GM12801 (cell line): ENCODE data around the gene LGR6.

Source experiments
- TF ChIP-seq, protein P1 (sequence below): IDR thresholded peaks from one replicate; pipeline ENCODE4 v1.5.1; 2011; ENCODE audit warnings: control low read depth; ENCODE audit not compliant: insufficient read length; ENCODE audit errors: extremely low read depth

LGR6 gene

DNA sequence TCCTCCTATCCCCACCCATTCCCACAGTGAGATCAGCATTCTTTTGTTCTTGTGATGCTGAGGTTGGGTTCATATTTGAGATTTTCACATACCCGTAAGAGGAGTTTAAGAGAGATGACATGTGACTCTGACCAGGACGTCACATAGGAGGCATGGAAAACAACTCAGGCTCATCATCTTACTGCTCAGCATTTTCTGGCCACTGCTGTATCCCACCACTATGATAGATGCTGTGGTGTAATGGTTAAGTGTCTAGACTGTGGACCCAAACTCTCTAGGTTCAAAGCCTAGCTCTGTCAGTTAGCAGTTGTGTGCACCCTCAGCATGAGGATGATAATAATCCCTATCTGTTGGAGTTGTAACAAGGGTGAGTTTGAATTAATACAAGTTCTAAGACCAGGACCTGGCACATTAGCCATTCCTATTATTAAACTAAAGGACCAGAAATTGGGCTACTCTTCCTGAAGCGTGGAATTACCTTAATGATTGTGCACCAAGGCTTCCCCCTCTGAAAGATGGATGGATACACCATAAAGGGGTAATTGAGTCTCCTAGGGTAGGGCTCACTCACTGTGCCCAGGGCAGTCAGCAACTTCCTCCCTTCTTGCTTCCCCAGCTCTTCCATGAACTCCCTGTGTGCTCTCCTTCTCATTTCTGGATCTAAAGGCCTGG is 40.9 kb downstream of the LGR6 start:
- TF ChIP-seq, protein P1, sequence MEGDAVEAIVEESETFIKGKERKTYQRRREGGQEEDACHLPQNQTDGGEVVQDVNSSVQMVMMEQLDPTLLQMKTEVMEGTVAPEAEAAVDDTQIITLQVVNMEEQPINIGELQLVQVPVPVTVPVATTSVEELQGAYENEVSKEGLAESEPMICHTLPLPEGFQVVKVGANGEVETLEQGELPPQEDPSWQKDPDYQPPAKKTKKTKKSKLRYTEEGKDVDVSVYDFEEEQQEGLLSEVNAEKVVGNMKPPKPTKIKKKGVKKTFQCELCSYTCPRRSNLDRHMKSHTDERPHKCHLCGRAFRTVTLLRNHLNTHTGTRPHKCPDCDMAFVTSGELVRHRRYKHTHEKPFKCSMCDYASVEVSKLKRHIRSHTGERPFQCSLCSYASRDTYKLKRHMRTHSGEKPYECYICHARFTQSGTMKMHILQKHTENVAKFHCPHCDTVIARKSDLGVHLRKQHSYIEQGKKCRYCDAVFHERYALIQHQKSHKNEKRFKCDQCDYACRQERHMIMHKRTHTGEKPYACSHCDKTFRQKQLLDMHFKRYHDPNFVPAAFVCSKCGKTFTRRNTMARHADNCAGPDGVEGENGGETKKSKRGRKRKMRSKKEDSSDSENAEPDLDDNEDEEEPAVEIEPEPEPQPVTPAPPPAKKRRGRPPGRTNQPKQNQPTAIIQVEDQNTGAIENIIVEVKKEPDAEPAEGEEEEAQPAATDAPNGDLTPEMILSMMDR, result no peak

DNA sequence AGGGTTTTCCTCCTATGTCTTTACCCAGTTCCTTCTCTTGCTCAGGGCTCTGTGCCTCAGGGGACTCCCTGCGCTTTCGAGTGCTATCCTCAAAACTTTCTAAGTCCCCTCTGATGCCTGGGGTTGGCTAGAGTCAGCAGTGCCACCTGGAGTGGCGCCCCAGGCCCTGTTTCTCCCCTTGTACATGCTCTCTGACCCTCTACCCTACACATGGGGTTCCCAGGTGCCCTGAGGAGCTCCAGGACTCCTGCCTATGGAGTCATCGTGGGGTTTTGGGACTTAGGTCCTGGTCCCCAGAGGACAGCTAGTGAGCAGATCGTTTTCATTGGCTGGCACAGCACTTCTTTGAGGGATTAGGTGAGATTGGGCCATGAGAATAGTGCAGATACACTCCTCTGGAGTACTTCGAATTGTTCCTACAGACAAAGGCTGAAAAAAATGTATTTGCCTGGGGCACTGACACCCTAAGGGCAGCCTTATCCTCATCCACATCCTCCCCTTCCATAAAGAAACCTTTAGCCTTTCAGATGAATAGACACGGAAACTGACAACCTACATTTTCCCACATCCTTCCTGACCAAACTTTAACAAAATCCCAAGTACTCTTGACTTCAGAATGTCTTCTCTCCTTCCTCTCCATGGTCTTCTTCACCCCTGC is 41.5 kb downstream of the LGR6 start:
- TF ChIP-seq, protein P1, result no peak

DNA sequence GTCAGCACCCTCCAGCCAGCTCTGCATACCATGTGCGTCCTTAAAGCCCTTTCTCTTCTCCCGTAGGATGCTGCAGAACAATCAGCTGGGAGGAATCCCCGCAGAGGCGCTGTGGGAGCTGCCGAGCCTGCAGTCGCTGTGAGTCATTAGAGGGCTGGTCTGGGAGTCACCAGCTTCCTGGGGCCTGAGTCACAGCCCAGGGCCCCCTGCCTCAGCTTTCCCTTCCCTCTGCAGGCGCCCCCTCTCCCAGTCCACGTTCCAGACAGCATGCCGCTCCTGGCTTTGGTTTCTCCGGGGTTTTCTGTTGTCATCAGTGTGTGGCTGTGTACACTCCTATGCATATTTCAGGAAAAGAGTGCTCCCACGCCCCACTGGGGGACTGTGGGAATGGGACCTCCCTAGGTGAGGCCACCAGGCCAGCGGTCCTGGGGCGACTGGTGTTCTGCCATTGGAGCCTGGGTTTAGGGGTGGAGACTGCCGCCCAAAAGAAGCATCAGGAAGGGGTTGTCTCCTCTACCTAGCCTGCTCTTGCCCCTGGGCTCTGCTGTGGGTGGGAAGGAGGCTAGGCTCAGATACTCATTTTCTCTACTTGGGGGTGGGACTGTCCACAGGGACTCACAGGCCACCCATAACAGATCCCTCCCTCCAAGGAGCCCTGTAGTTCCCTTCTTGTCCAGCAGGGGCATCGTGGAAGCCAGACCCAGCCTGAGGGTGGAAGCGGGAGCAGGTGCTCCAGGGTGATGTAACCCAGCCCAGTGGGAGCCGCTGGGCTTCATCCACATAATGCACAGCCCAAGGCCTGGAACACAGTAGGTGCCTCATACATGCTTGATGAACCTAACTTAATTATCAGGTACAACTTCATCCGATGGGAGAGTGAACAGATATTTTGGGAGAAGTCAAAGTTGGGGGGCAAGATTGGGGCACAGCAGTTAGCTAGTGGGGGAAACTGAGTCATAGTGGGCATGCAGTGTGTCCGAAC is 42.5 kb downstream of the LGR6 start:
- TF ChIP-seq, protein P1, result peak; percentile 82

DNA sequence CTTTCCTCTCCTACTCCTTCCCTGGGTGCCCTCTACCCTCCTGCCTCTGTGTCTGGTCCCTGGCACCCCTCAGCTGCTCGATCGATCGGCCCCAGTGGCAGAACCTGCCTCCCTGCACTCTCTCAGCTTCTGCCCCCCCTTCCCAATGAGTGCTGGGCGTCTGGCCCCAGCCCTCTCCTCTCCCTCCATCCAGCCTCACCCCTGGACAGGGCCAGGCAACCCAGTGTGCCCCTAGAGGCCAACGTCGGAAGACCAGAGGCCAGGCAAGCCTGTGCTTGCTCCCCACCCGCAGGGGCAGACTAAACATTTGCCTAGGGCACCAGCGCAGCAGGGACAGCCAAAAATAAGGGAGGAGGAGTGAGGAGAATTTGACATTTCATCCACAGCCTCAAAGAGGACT is 43.5 kb downstream of the LGR6 start:
- TF ChIP-seq, protein P1, result no peak

DNA sequence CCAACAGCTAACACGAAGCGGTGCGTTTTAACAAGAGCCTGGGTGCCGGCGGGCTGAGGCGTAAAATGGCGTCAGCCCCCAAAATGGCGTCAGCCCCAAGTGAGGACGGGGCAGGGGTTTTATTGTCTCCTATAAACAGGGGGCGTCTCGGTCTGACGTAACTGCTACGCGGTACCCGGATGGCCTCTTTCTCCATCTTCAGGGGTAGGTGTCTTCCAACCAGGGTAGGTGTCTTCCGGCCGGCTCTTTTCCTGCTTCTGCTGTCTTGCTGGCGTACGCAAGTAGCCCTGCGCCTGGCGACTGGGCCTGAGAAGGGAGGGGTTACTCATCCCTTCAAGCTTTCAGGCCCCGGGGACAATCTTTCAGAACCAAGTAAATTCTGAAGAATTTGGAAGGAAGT is 45.3 kb downstream of the LGR6 start:
- TF ChIP-seq, protein P1, result no peak

DNA sequence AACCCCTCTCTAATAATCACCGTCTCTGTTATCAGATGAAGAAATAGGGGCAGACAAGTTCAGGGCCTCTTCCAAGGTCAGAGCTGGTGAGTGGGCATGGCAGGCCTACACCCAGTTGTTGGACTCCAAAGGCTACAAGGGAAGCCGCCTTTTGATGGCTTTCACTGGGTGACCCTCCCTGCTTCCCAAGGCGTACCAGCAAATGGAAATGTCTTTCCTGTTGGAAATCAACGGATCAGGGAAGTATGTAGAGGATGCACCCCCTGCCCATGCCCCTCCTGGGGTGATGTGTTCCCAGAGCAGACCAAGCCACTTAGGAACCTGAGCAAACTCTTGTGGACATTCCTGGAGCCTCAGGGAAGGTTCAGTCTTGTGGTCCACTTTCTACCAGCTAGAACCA is 47.4 kb downstream of the LGR6 start:
- TF ChIP-seq, protein P1, result no peak
